Hepatocyte (in vitro differentiated cells): ENCODE data around the gene SRD5A1. TPM values are rescaled to one million over a fixed set of nuclear protein-coding genes. Genes with fewer than 3 reads are reported as not detected.

ENCODE experiments used
- DNase-seq: peaks from one replicate; pipeline ENCODE4 v3.0.0-alpha.2; 2016; ENCODE audit warnings: low spot score
- H2AFZ ChIP-seq: fragments of 200-600 bp; sonication (generic); 2 replicates; pipeline ENCODE4 v1.6.0; 2016; ENCODE audit warnings: antibody characterized with exemption, mild to moderate bottlenecking
- H3K27ac ChIP-seq: fragments of 200-600 bp; sonication (generic); 2 replicates; pipeline ENCODE4 v1.5.1; 2016; ENCODE audit warnings: mild to moderate bottlenecking
- H3K27me3 ChIP-seq: fragments of 200-600 bp; sonication (generic); 2 replicates; pipeline ENCODE4 v1.6.1; 2016
- H3K36me3 ChIP-seq: fragments of 200-600 bp; sonication (generic); replicated peaks from 2 replicates; pipeline ENCODE4 v1.5.1; 2016; ENCODE audit warnings: low read depth; ENCODE audit not compliant: insufficient read depth
- H3K4me1 ChIP-seq: fragments of 200-600 bp; sonication (generic); 2 replicates; pipeline ENCODE4 v1.5.1; 2016; ENCODE audit warnings: mild to moderate bottlenecking, moderate library complexity; ENCODE audit not compliant: insufficient read depth
- H3K4me2 ChIP-seq: fragments of 200-600 bp; sonication (generic); 2 replicates; pipeline ENCODE4 v1.6.0; 2016
- H3K4me3 ChIP-seq: fragments of 200-600 bp; sonication (generic); 2 replicates; pipeline ENCODE4 v1.5.1; 2016; ENCODE audit warnings: mild to moderate bottlenecking
- H3K79me2 ChIP-seq: fragments of 200-600 bp; sonication (generic); 2 replicates; pipeline ENCODE4 v1.6.0; 2017; ENCODE audit warnings: mild to moderate bottlenecking
- H3K9me2 ChIP-seq: fragments of 200-600 bp; sonication (generic); replicated peaks from 2 replicates; pipeline ENCODE4 v1.6.0; 2017; ENCODE audit warnings: mild to moderate bottlenecking; ENCODE audit not compliant: insufficient read depth
- H3K9me3 ChIP-seq: fragments of 200-600 bp; sonication (generic); 2 replicates; pipeline ENCODE4 v1.5.1; 2016; ENCODE audit warnings: low read depth, mild to moderate bottlenecking
- H4K20me1 ChIP-seq: fragments of 200-600 bp; sonication (generic); 2 replicates; pipeline ENCODE4 v1.6.0; 2016; ENCODE audit warnings: mild to moderate bottlenecking; ENCODE audit not compliant: insufficient read depth, poor library complexity, severe bottlenecking
- EZH2 ChIP-seq: fragments of 200-600 bp; sonication (generic); IDR thresholded peaks from 2 replicates; pipeline ENCODE4 v1.6.1; 2016; ENCODE audit warnings: antibody characterized with exemption, mild to moderate bottlenecking, borderline replicate concordance
- EZH2phosphoT487 ChIP-seq: fragments of 200-600 bp; sonication (generic); IDR thresholded peaks from one replicate; pipeline ENCODE4 v1.6.1; 2018; ENCODE audit warnings: antibody characterized with exemption, mild to moderate bottlenecking, low read depth, moderate library complexity; ENCODE audit not compliant: unreplicated experiment, severe bottlenecking
- WGBS: methylation state at CpG from one replicate; pipeline ENCODE4 v1.1.6; 2016; ENCODE audit warnings: low lambda C conversion rate; ENCODE audit errors: missing lambda C conversion rate; 5-methylcytosine and 5-hydroxymethylcytosine counted together
- polyA plus RNA-seq: library from polyadenylated mRNA; unstranded; fragments of >200 nt; fragmentation: Nextera tagmentation; extraction: Ambion mirVana; gene quantifications from 2 replicates; pipeline ENCODE4 v1.2.1, GENCODE V29; 2016
- total RNA-seq: library from RNA; depleted of rRNA; stranded (reverse); fragments of >200 nt; gene quantifications from 2 replicates; pipeline ENCODE4 v1.2.3, GENCODE V29; 2014
- TF ChIP-seq, protein P1 (sequence below): fragments of 200-600 bp; sonication (generic); IDR thresholded peaks from 2 replicates; pipeline ENCODE4 v1.5.1; 2016; ENCODE audit warnings: antibody characterized with exemption, mild to moderate bottlenecking; ENCODE audit not compliant: poor library complexity

SRD5A1 gene
- total and polyA plus RNA-seq, 2 experiments from 2014 or later, result 8.6 to 12.1 TPM

- Histone ChIP-seq H3K9me3 (no peaks in the 10 kb centered on the region), H3K27me3 (peaks cover 12% of the 10 kb centered on the region), H2AFZ (no peak overlapping the region), H3K36me3 (no peaks in the 10 kb centered on the region), H3K4me3 (no peak overlapping the region), H3K79me2 (no peaks in the 10 kb centered on the region), H3K9me2 (no peaks in the 10 kb centered on the region), H4K20me1 (no peaks in the 10 kb centered on the region), H3K27ac (no peak overlapping the region), H3K4me1 (no peaks in the 10 kb centered on the region), H3K4me2 (no peak overlapping the region)
- WGBS, result 60% methylated on average over 1 of the region's 1 CpG
- TF ChIP-seq EZH2 (no peak), EZH2phosphoT487 (no peak)
- TF ChIP-seq, protein P1, sequence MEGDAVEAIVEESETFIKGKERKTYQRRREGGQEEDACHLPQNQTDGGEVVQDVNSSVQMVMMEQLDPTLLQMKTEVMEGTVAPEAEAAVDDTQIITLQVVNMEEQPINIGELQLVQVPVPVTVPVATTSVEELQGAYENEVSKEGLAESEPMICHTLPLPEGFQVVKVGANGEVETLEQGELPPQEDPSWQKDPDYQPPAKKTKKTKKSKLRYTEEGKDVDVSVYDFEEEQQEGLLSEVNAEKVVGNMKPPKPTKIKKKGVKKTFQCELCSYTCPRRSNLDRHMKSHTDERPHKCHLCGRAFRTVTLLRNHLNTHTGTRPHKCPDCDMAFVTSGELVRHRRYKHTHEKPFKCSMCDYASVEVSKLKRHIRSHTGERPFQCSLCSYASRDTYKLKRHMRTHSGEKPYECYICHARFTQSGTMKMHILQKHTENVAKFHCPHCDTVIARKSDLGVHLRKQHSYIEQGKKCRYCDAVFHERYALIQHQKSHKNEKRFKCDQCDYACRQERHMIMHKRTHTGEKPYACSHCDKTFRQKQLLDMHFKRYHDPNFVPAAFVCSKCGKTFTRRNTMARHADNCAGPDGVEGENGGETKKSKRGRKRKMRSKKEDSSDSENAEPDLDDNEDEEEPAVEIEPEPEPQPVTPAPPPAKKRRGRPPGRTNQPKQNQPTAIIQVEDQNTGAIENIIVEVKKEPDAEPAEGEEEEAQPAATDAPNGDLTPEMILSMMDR, result no peak
- DNase-seq, result no peak
Measured at GRCh38 chr5:6692906-6693305, 59.7 kb downstream of the SRD5A1 start.

- H3K79me2 ChIP-seq, result no peaks in the 10 kb centered on the region
- DNase-seq, result no peak
Measured at GRCh38 chr5:6698696-6699095, 65.5 kb downstream of the SRD5A1 start.

GRCh38 chr5:6699357-6699756, 66.1 kb downstream of the SRD5A1 start:
- peaks cover 6% of the 10 kb centered on the region for H3K27me3 ChIP-seq
- H3K27ac ChIP-seq, result no peak overlapping the region
- no peak overlapping the region for H3K4me2 ChIP-seq
- H3K9me2 ChIP-seq, result no peaks in the 10 kb centered on the region
- DNase-seq, result no peak
- TF ChIP-seq, protein P1, result no peak
- TF ChIP-seq EZH2 (no peak), EZH2phosphoT487 (no peak)
- H4K20me1 ChIP-seq, result no peaks in the 10 kb centered on the region
- H3K79me2 ChIP-seq, result no peaks in the 10 kb centered on the region
- peaks cover 10% of the 10 kb centered on the region for H3K4me1 ChIP-seq
- no peak overlapping the region for H2AFZ ChIP-seq
- no peaks in the 10 kb centered on the region for H3K9me3 ChIP-seq
- WGBS, result 81% methylated on average over 1 of the region's 1 CpG
- no peaks in the 10 kb centered on the region for H3K36me3 ChIP-seq
- no peak overlapping the region for H3K4me3 ChIP-seq

More at GRCh38 chr5:6698696-6699095, 65.5 kb downstream of the SRD5A1 start:
- Histone ChIP-seq H3K36me3 (no peaks in the 10 kb centered on the region), H4K20me1 (no peaks in the 10 kb centered on the region), H3K9me2 (no peaks in the 10 kb centered on the region), H3K27ac (no peak overlapping the region), H2AFZ (no peak overlapping the region), H3K9me3 (no peaks in the 10 kb centered on the region), H3K4me2 (no peak overlapping the region), H3K4me1 (peaks cover 3% of the 10 kb centered on the region), H3K27me3 (peaks cover 7% of the 10 kb centered on the region), H3K4me3 (no peak overlapping the region)
- 90% methylated on average over 1 of the region's 1 CpG for WGBS
- TF ChIP-seq, protein P1, result no peak
- TF ChIP-seq EZH2, result no peak
- no peak for TF ChIP-seq EZH2phosphoT487
